Mesodermal cell (in vitro differentiated cells): ENCODE data around the gene ARMH4.

Experiments
- H3K27ac ChIP-seq: 2 replicates; pipeline ENCODE4 v1.7.0; 2013; ENCODE audit warnings: mild to moderate bottlenecking, low read depth, low read length, moderate library complexity; ENCODE audit not compliant: severe bottlenecking
- H3K36me3 ChIP-seq: 2 replicates; pipeline ENCODE4 v1.7.1; 2013; ENCODE audit warnings: mild to moderate bottlenecking, low read length, moderate library complexity; ENCODE audit not compliant: control insufficient read depth, insufficient read depth
- H3K4me1 ChIP-seq: one replicate; pipeline ENCODE4 v1.7.1; 2013; ENCODE audit warnings: mild to moderate bottlenecking, low read length; ENCODE audit not compliant: insufficient read depth, control insufficient read depth, poor library complexity, severe bottlenecking
- H3K4me3 ChIP-seq: 2 replicates; pipeline ENCODE4 v1.7.0; 2013; ENCODE audit warnings: low read length, control low read depth, mild to moderate bottlenecking; ENCODE audit not compliant: insufficient read depth, poor library complexity, severe bottlenecking; ENCODE audit errors: extremely low read depth
- H3K9me3 ChIP-seq: 2 replicates; pipeline ENCODE4 v1.7.1; 2013; ENCODE audit warnings: mild to moderate bottlenecking, low read length, moderate library complexity; ENCODE audit not compliant: control insufficient read depth
- WGBS, 2 experiments: methylation state at CpG; one replicate each; pipeline ENCODE4 v1.1.5; 2013; ENCODE audit warnings: missing lambda C conversion rate in 2 of 2; ENCODE audit not compliant: insufficient coverage in 2 of 2; 5-methylcytosine and 5-hydroxymethylcytosine counted together

Gene ARMH4

DNA sequence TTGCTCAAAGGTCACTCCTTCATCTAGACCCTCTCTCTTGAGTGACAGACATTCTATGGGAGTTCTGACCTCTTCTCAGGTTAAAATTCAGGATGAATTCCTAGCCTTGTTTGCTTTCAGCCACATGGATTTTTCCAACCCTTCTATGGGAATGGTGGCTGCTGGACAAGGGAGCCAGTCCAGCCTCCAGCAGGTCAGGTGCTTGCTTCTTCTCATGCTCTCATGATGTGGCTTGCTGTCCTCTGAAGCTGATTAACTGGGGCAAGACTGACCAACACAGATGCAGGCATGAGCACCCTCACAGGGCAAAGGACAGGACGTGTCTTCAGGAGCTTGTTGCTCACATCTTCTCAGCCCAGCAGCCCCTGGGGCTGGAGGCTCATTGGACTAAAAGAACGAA, 188.9 kb downstream of the ARMH4 start:
- Histone ChIP-seq H3K36me3 (no peaks in the 10 kb centered on the region), H3K4me1 (no peaks in the 10 kb centered on the region), H3K4me3 (no peak overlapping the region), H3K27ac (no peak overlapping the region), H3K9me3 (no peaks in the 10 kb centered on the region)
- WGBS, 2 experiments = 75 to 100% methylated on average over 1 of the region's 2 CpGs

DNA sequence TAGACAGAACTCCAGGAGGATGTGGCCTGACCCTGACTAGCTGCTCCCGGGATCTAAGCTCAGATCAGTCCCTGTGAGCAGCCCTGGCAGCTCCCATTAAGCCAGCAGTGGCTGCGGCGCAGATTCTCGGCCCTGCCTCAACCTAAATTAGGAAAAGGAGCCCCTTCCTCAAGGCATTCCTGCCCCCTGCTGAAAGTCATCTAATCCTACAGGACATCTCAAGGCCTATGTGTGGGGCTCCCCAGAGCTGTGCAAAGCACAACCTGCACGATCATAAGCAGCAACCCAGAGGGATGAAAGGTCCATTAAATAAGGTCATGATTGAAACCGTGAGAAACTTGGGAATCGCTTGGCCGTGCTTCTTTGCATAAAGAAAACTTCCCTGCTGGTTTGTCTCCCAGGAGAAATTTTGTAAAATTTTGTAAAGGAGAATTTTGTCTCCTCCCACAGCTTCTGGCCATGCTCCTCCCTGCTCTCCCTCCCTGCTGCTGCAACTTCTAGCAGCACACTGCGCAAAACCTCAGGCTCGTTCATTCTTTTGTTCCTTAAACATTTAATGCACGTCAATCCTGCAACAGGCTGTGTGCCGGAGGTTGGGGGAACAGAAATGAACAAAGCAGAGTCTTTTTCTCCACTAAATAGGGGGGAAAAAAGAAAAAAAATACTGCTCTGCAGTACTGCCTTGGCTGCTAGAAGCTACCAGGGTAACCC, 189.5 kb downstream of the ARMH4 start:
- 23 to 36% methylated on average over 5 to 8 of the region's 12 CpGs for WGBS, 2 experiments
- Histone ChIP-seq H3K36me3 (no peaks in the 10 kb centered on the region), H3K9me3 (no peaks in the 10 kb centered on the region), H3K4me3 (no peak overlapping the region), H3K4me1 (no peaks in the 10 kb centered on the region), H3K27ac (no peak overlapping the region)

DNA sequence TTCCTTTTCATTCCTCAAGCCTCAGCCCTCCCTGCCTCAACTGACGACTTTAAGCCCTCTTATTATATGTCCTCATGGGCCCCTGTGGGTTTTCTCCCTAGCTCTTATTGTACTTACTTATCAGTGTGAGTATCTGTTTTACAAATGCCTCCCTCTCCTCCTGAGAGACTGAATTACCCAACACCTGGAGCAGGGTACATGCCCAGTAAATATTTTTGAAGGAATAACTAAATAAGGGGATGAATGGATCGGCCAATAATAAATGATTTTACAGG, 190.3 kb downstream of the ARMH4 start:
- Histone ChIP-seq H3K36me3 (no peaks in the 10 kb centered on the region), H3K27ac (no peak overlapping the region), H3K4me3 (no peak overlapping the region), H3K9me3 (no peaks in the 10 kb centered on the region), H3K4me1 (no peaks in the 10 kb centered on the region)
- 100% methylated on average over 1 of the region's 2 CpGs; no CpG with 5 or more reads in 1 of the 2 experiments for WGBS, 2 experiments

DNA sequence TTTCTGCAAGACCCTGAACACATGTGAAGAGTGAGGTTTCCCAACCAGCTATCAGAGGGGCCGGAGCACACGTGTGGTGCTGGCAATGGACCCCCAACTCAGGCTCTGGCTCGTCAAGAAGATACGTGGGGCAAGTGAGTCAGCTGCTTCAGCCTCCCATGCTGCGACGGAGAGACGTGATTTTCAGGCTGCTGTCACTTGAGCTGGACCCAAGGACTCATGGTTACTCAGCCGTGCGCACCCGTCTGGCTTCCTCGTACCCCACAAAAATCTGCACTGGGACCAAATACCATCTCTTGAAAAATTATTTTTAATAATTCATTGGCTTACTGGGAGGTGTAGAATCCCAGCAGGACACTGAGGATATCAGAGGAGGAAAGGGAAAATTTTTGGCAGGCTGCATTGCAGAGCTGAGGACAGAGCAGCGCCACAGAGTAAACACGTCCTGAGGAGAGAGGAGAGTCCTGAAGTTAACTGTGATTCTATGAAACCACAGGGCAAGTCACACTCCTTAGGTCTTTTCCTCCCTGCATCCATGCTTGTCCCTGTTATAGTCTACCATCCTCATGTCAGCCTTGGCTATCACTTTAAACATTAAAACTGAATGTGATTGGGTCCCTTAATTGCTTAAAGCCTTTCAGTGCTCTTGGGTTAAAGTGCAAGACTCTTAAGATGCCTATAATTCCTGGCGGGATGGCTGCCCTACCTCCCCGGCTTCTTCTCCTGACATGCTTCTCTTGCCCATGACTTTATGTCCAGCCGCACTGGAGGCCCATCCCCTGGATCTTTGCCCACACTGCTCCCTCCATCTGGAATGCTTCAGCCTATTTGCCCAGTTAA, 190.8 kb downstream of the ARMH4 start:
- no peak overlapping the region for H3K27ac ChIP-seq
- no peaks in the 10 kb centered on the region for H3K4me1 ChIP-seq
- 94 to 96% methylated on average over 6 to 15 of the region's 16 CpGs for WGBS, 2 experiments
- H3K4me3 ChIP-seq = no peak overlapping the region
- H3K36me3 ChIP-seq = no peaks in the 10 kb centered on the region
- H3K9me3 ChIP-seq = no peaks in the 10 kb centered on the region

DNA sequence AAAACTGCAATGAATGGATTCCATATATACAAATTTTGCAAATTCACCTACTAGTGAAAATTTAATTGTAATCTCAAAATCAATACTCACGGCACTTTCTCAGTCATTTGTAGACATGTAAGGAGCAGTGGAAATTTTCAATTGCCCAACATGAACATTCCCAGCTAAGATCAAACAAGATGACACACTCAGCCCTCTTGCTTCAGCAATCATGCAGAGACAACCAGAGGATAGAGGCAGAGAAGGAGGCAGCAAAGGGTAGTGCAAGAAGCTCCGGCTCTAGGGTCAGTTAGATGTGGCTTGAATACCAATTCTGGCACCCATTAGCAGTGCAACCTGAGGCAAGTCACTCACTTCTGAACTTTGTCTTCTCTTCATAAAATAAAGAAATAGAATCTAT, 194.6 kb downstream of the ARMH4 start:
- Histone ChIP-seq H3K9me3 (no peaks in the 10 kb centered on the region), H3K4me1 (no peaks in the 10 kb centered on the region), H3K27ac (no peak overlapping the region), H3K4me3 (no peak overlapping the region), H3K36me3 (no peaks in the 10 kb centered on the region)
- no CpG with 5 or more reads among the region's 2 CpGs for WGBS, 2 experiments
